Measurements from ENCODE around the gene MUC20. TPM values are rescaled to one million over a fixed set of nuclear protein-coding genes. Genes with fewer than 3 reads are reported as not detected.
"Not testable (repeated sequence)": the region's sequence is repeated elsewhere in the genome, so short reads cannot be mapped to it uniquely, and the experiment has no call there.

The MUC20 gene
- total and polyA plus RNA-seq, 4 donors: 2.9 to 17.8 (median 11.1) TPM

DNA sequence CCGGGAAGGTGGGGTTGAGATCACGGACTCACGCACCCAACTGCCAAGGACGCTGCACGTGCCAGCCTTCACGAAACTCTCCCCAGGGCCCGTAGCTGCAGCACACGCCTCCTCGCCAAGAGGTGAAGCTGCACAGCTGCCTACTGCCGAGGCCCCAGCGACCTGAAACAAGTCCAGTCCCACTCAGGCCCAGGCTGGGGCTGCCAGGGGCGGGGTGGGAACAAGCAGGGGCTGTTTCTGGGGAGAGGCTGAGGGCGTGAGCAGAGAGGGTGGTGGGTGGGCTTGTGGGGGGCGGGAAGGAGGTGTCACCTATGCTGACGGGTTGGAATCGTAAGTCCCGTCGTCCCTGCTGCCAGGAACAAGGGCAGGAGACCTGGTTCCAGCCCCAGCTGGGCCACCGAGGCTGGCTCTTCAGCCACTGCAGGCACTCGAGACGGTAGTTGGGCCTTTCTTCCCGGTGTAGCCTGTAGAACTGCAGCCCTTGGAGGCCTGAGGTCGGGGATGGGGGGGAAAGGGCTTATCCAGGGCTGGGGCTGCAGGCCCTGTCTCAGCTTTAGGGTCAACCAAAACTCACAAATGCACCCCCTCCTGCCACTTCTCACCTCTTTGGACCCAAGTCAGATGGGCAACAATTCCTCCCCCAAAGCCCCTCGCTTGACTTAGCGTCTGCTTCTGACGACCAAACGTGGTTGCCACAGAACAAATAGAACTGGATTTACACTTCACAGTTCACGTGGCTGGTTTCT is 44.4 kb downstream of the MUC20 start:
- H3K27me3 ChIP-seq (ENCODE audit: control insufficient read depth in 1 of 2, insufficient read depth in 2 of 2, low read length in 1 of 2): no peaks in the 10 kb centered on the region
- intact Hi-C loops (cut with DNase I): no loop called here

DNA sequence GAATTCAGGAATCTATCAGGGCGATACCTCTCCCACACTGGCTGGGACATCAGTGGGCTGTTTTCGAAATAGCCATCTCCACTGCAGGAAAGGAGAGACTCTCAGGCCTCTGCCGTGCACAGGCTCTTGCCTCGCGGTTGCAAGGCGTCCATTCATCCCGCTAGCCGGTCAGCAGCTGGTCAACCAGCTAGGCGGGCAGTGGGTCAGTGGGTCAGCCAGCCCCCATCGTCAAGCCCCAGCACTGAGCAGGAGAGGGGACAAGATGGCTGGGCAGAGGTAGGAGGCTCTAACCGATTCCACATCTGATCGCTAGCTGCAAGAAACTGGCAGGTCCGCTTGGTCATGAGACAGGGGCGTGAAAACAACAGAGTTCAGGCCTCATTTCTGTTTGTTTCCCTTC is 45.9 kb downstream of the MUC20 start:
- Histone ChIP-seq H3K36me3 (ENCODE audit: control insufficient read depth in 1 of 2, insufficient read depth in 2 of 2, low read length in 1 of 2) (no peaks in the 10 kb centered on the region), H3K4me1 (ENCODE audit: control insufficient read depth in 1 of 2, insufficient read depth in 2 of 2, low read length in 2 of 2) (no peaks in the 10 kb centered on the region), H3K27ac (ENCODE audit: low read depth in 1 of 2, low read length in 2 of 2) (no peak overlapping the region), H3K4me3 (ENCODE audit: low read length in 2 of 2) (no peak overlapping the region), H3K9me3 (ENCODE audit: control insufficient read depth, low read length) (no peaks in the 10 kb centered on the region), H3K27me3 (ENCODE audit: control insufficient read depth in 1 of 2, insufficient read depth in 2 of 2, low read length in 1 of 2) (no peaks in the 10 kb centered on the region)
- ATAC-seq (ENCODE audit: low FRiP score) (no peak), DNase-seq (peak; percentile 6 to 57)
- WGBS, 2 donors: 92 to 96% methylated on average over 14 of the region's 14 CpGs
- intact Hi-C loops (cut with DNase I): no loop called here

More for the DNA sequence above, 44.4 kb downstream of the MUC20 start:
- 84 to 85% methylated on average over 24 to 28 of the region's 28 CpGs for WGBS, 2 donors
- H3K4me3 ChIP-seq (ENCODE audit: low read length in 2 of 2): no peak overlapping the region
- no peaks in the 10 kb centered on the region for H3K36me3 ChIP-seq (ENCODE audit: control insufficient read depth in 1 of 2, insufficient read depth in 2 of 2, low read length in 1 of 2)
- no peak overlapping the region for H3K27ac ChIP-seq (ENCODE audit: low read depth in 1 of 2, low read length in 2 of 2)
- no peaks in the 10 kb centered on the region for H3K4me1 ChIP-seq (ENCODE audit: control insufficient read depth in 1 of 2, insufficient read depth in 2 of 2, low read length in 2 of 2)
- no peaks in the 10 kb centered on the region for H3K9me3 ChIP-seq (ENCODE audit: control insufficient read depth, low read length)
- DNase-seq: peak in 1 of 2 donors; percentile 71
- ATAC-seq (ENCODE audit: low FRiP score): no peak

DNA sequence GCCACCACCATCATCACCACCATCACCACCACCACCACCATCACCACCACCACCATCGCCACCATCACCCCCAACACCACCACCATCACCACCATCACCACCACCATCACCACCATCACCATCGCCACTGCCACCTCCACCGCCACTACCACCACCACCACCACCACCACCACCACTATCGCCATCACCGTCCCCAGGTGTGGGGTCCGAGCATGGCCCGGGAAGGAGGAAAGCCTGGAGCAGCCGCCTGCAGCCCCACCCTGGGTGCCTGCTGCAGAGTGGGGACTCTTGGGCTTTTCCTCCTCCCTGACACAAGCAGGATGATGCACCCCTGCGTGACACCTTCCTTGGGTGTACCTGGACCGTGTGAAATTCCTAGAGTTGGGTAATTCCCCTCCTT is 47.0 kb downstream of the MUC20 start:
- Histone ChIP-seq H3K27me3 (ENCODE audit: control insufficient read depth in 1 of 2, insufficient read depth in 2 of 2, low read length in 1 of 2) (no peaks in the 10 kb centered on the region), H3K9me3 (ENCODE audit: control insufficient read depth, low read length) (no peaks in the 10 kb centered on the region), H3K4me1 (ENCODE audit: control insufficient read depth in 1 of 2, insufficient read depth in 2 of 2, low read length in 2 of 2) (no peaks in the 10 kb centered on the region), H3K4me3 (ENCODE audit: low read length in 2 of 2) (no peak overlapping the region), H3K36me3 (ENCODE audit: control insufficient read depth in 1 of 2, insufficient read depth in 2 of 2, low read length in 1 of 2) (no peaks in the 10 kb centered on the region), H3K27ac (ENCODE audit: low read depth in 1 of 2, low read length in 2 of 2) (no peak overlapping the region)
- WGBS, 2 donors: 77 to 78% methylated on average over 10 of the region's 10 CpGs
- intact Hi-C loops (cut with DNase I): no loop called here
- DNase-seq (peak; percentile 8 to 41), ATAC-seq (ENCODE audit: low FRiP score) (no peak)

DNA sequence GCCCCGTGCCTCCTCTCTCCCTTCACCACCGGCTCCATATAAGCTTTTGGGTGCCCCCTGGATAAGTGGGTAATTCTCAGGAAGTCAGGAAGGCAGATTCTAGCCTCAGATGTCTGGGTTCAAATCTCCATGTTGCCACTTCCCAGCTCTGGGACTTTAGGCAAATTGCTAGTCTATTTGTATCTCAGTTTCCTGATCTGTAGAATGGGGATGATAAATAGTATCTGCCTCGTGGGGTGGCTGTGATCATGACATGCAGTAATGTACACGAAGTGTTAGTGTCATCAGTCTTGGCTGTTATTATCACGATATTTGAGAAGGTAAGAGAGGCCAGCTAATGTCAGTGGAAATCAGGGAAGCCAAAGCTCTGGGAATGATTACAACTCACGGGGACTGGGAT is 47.6 kb downstream of the MUC20 start:
- no peak overlapping the region for H3K27ac ChIP-seq (ENCODE audit: low read depth in 1 of 2, low read length in 2 of 2)
- peak in 1 of 2 donors; percentile 1 for DNase-seq
- intact Hi-C loops (cut with DNase I): no loop called here
- ATAC-seq (ENCODE audit: low FRiP score): no peak
- no peaks in the 10 kb centered on the region for H3K4me1 ChIP-seq (ENCODE audit: control insufficient read depth in 1 of 2, insufficient read depth in 2 of 2, low read length in 2 of 2)
- H3K4me3 ChIP-seq (ENCODE audit: low read length in 2 of 2): no peak overlapping the region
- WGBS, 2 donors: 76 to 78% methylated on average over 6 of the region's 6 CpGs
- no peaks in the 10 kb centered on the region for H3K27me3 ChIP-seq (ENCODE audit: control insufficient read depth in 1 of 2, insufficient read depth in 2 of 2, low read length in 1 of 2)
- no peaks in the 10 kb centered on the region for H3K9me3 ChIP-seq (ENCODE audit: control insufficient read depth, low read length)
- no peaks in the 10 kb centered on the region for H3K36me3 ChIP-seq (ENCODE audit: control insufficient read depth in 1 of 2, insufficient read depth in 2 of 2, low read length in 1 of 2)

DNA sequence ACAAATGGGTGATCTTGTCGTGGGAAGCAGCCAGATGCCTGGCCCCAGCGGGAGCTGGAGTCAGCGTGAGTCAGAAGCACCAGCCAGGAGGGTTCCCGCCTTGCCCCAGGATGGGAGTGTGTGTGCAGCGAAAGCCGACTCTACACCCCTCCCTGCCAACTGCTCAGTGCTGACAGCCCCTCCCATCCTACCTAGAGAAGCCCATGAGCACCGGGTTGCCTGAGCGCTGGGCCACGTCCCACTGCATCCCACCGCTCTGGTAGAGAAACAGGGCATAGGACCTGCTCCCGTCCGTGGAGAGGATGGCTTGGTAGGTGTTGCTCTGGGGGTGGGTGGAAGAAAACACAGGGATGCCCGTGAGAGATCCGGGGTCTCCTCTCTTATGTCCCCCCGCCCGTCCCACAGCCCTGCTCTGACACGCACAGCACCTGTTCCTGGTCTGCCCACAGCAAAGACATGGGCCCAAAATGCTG is 48.1 kb downstream of the MUC20 start:
- Histone ChIP-seq H3K27ac (ENCODE audit: low read depth in 1 of 2, low read length in 2 of 2) (no peak overlapping the region), H3K36me3 (ENCODE audit: control insufficient read depth in 1 of 2, insufficient read depth in 2 of 2, low read length in 1 of 2) (no peaks in the 10 kb centered on the region), H3K9me3 (ENCODE audit: control insufficient read depth, low read length) (no peaks in the 10 kb centered on the region), H3K27me3 (ENCODE audit: control insufficient read depth in 1 of 2, insufficient read depth in 2 of 2, low read length in 1 of 2) (no peaks in the 10 kb centered on the region), H3K4me1 (ENCODE audit: control insufficient read depth in 1 of 2, insufficient read depth in 2 of 2, low read length in 2 of 2) (no peaks in the 10 kb centered on the region), H3K4me3 (ENCODE audit: low read length in 2 of 2) (no peak overlapping the region)
- intact Hi-C loops (cut with DNase I): no loop called here
- 73 to 75% methylated on average over 17 of the region's 17 CpGs for WGBS, 2 donors
- peak; percentile 34 for ATAC-seq (ENCODE audit: low FRiP score)
- peak; percentile 29 to 45 for DNase-seq

DNA sequence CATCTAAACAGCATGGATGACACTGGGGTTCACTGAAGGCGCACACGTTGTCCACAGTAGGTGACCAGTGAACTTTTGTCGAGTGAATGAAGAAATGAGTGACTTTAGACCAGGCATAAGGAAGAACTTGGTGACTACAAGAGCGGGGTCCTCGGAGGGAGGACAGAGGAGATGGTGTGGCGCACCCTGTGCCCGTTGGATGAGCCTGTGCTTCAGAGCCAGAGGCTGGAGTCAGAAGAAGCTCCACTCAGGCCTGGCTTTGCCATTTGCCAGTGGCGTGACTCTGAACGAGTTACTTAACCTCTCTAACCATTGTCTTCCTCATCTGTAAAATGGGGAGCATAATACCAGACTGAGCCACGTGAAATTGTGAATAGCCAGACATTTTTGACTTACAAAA is 48.8 kb downstream of the MUC20 start:
- intact Hi-C loops (cut with DNase I): no loop called here
- Histone ChIP-seq H3K36me3 (ENCODE audit: control insufficient read depth in 1 of 2, insufficient read depth in 2 of 2, low read length in 1 of 2) (no peaks in the 10 kb centered on the region), H3K4me3 (ENCODE audit: low read length in 2 of 2) (no peak overlapping the region), H3K9me3 (ENCODE audit: control insufficient read depth, low read length) (no peaks in the 10 kb centered on the region), H3K27me3 (ENCODE audit: control insufficient read depth in 1 of 2, insufficient read depth in 2 of 2, low read length in 1 of 2) (no peaks in the 10 kb centered on the region), H3K4me1 (ENCODE audit: control insufficient read depth in 1 of 2, insufficient read depth in 2 of 2, low read length in 2 of 2) (no peaks in the 10 kb centered on the region), H3K27ac (ENCODE audit: low read depth in 1 of 2, low read length in 2 of 2) (no peak overlapping the region)
- DNase-seq: peak; percentile 23 to 28
- WGBS, 2 donors: 86 to 88% methylated on average over 10 of the region's 10 CpGs
- ATAC-seq (ENCODE audit: low FRiP score): no peak

DNA sequence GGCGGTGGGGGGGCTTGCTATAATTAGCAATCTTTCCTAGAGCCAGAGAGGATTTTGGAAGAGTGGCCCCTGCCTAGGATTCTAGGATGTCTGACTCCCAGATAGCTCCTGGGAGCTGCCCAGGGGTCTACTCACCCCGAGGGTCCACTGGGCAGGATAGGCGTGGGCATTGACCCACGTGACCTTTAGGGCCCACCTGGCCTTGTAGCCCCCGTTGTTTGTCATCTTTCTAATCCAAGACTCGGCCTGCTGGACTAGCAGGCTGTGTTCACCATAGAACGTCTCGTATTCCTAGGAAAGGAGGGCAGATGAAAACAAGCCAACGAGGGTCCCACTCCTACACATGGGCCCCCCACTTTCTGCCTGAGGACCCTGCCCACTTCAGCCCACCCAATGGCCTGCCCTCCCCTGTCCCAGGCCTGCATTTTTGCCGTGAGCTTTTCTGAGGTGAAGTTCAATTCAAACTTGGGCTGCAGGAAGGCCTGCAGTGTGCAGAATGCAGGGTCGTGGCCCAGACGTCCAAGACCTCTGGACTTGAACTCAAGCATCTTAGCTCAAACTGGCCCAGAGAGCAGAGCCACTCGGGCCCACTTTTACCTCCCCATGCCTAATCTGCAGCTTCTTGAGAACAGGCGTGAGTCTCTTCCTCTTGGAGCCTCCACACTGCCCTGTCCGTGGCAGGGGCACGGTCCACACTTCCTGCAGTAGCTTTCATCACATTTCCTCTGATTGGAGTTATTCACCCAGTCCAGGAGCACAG is 49.5 kb downstream of the MUC20 start:
- DNase-seq: peak; percentile 11 to 56
- intact Hi-C loops (cut with DNase I): no loop called here

DNA sequence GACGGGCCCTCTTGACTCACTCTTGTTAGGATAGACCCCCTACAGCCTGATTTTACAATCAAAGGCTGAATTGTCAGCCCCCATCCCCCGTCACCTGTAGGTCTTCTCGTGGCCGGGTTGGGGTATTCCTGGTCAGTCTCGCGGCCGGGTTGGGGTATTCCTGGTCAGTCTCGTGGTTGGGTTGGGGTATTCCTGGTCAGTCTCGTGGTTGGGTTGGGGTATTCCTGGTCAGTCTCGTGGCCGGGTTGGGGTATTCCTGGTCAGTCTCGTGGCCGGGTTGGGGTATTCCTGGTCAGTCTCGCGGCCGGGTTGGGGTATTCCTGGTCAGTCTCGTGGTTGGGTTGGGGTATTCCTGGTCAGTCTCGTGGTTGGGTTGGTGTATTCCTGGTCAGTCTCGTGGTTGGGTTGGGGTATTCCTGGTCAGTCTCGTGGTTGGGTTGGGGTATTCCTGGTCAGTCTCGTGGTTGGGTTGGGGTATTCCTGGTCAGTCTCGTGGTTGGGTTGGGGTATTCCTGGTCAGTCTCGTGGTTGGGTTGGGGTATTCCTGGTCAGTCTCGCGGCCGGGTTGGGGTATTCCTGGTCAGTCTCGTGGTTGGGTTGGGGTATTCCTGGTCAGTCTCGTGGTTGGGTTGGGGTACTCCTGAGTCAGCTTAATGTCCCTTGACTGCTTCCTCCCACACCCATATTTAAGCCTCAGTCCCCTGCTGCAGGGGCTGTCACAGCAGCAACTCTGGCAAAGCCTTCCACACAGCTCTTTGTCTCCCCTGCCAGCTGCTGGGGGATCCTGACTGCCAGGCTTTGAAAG is 50.3 kb downstream of the MUC20 start:
- H3K9me3 ChIP-seq (ENCODE audit: control insufficient read depth, low read length); H3K4me3 ChIP-seq (ENCODE audit: low read length in 2 of 2); H3K36me3 ChIP-seq (ENCODE audit: control insufficient read depth in 1 of 2, insufficient read depth in 2 of 2, low read length in 1 of 2); ATAC-seq (ENCODE audit: low FRiP score); H3K27me3 ChIP-seq (ENCODE audit: control insufficient read depth in 1 of 2, insufficient read depth in 2 of 2, low read length in 1 of 2); H3K27ac ChIP-seq (ENCODE audit: low read depth in 1 of 2, low read length in 2 of 2); intact Hi-C loops (cut with DNase I); H3K4me1 ChIP-seq (ENCODE audit: control insufficient read depth in 1 of 2, insufficient read depth in 2 of 2, low read length in 2 of 2): not testable (repeated sequence)
- WGBS, 2 donors: 94 to 97% methylated on average over 24 of the region's 28 CpGs
- peak; percentile 6 to 69 for DNase-seq

More for the DNA sequence above, 49.5 kb downstream of the MUC20 start:
- 77 to 79% methylated on average over 16 of the region's 16 CpGs for WGBS, 2 donors
- H3K27ac ChIP-seq (ENCODE audit: low read depth in 1 of 2, low read length in 2 of 2): no peak overlapping the region
- no peaks in the 10 kb centered on the region for H3K4me1 ChIP-seq (ENCODE audit: control insufficient read depth in 1 of 2, insufficient read depth in 2 of 2, low read length in 2 of 2)
- no peaks in the 10 kb centered on the region for H3K27me3 ChIP-seq (ENCODE audit: control insufficient read depth in 1 of 2, insufficient read depth in 2 of 2, low read length in 1 of 2)
- no peak for ATAC-seq (ENCODE audit: low FRiP score)
- no peaks in the 10 kb centered on the region for H3K9me3 ChIP-seq (ENCODE audit: control insufficient read depth, low read length)
- H3K4me3 ChIP-seq (ENCODE audit: low read length in 2 of 2): no peak overlapping the region
- no peaks in the 10 kb centered on the region for H3K36me3 ChIP-seq (ENCODE audit: control insufficient read depth in 1 of 2, insufficient read depth in 2 of 2, low read length in 1 of 2)

Data from aorta (tissue), 5 donors.